GM12865 (cell line): ENCODE data around the gene HOXB6.

Experiments used
- DNase-seq: peaks from one replicate; pipeline ENCODE4 v3.0.0; 2010; ENCODE audit warnings: low read depth
- H3K4me3 ChIP-seq: 2 replicates; pipeline ENCODE4 v1.5.1; 2011; ENCODE audit warnings: mild to moderate bottlenecking, low read depth, low read length, control low read depth
- TF ChIP-seq, protein P1 (sequence below): IDR thresholded peaks from 2 replicates; pipeline ENCODE4 v1.5.1; 2011; ENCODE audit warnings: low read length, control low read depth, low read depth, inconsistent platforms; ENCODE audit not compliant: insufficient read depth; ENCODE audit errors: missing control alignments

Gene HOXB6

DNA sequence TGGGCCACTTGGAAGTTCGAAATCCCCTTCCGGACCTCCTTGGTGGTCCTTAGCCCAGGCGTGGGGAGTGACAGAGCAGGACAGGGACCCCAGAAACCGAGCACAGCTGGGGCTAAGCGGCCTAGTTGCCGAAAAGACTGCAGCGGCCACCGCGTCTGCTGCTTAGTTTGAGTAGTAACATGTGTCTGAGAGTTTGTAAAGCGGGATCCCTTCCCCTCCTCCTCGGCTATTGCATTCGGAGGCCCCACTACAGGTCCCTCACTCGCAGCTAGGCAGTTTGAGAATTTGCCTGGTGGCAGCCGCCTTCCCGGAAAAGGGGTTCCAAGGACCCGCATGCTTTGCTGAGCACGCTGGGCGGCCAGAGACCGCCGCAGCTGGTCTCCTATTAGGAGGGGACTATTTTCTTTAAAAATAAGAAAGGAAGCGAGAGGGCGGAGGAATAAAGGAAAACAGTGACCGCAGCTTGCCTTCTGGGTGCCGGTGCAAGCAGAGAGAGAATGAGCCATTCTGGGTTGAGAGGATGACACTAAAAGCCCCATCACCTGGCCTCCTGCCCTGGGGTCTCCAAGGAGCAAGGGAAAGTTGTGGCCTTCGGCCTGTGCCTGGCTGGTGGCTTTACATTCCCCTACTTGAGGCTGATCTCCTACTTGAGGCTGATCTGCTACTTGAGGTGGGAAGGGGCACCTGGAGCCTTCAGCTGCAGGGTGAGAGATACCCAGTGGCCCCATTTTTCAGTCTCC lies 10.1 kb downstream of the HOXB6 start:
- no peak for DNase-seq
- TF ChIP-seq, protein P1, sequence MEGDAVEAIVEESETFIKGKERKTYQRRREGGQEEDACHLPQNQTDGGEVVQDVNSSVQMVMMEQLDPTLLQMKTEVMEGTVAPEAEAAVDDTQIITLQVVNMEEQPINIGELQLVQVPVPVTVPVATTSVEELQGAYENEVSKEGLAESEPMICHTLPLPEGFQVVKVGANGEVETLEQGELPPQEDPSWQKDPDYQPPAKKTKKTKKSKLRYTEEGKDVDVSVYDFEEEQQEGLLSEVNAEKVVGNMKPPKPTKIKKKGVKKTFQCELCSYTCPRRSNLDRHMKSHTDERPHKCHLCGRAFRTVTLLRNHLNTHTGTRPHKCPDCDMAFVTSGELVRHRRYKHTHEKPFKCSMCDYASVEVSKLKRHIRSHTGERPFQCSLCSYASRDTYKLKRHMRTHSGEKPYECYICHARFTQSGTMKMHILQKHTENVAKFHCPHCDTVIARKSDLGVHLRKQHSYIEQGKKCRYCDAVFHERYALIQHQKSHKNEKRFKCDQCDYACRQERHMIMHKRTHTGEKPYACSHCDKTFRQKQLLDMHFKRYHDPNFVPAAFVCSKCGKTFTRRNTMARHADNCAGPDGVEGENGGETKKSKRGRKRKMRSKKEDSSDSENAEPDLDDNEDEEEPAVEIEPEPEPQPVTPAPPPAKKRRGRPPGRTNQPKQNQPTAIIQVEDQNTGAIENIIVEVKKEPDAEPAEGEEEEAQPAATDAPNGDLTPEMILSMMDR: no peak
- H3K4me3 ChIP-seq: no peak overlapping the region

DNA sequence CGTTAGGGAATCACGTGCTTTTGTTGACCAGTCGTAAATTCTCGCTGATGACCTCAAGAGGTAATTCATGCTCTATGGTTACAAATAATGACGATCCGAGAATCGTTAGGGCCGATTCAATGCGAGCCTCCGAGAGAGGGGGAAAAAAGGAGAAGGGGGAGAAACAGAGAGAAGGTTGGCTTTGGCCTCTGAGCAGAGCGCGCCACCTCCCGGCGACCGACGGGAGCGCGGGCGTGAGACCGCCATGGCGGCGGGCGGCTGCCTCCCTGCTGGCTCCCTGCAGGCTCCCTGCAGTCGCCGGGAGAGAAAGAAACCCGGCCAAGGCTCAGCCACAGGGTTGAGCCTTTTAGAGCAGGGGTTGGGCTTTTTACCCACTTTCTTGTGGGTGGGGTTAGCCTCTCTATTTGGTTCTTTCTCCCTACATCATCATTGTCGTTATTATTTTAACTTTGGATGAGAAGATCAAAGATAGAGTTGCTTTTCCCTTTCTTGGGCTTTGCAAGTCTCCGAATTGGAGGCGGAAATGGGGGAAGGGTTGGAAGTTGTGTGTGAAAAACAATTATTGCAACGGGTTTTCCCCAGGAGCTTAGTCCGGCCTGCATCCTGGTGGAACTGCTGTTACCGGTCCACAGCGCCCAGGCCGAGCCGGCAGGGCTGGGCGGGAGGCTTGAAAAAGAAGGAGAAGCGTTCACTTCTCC lies 10.8 kb downstream of the HOXB6 start:
- TF ChIP-seq, protein P1: peak; percentile 96
- DNase-seq: peak; percentile 78
- peak overlapping the region; percentile 44 for H3K4me3 ChIP-seq

DNA sequence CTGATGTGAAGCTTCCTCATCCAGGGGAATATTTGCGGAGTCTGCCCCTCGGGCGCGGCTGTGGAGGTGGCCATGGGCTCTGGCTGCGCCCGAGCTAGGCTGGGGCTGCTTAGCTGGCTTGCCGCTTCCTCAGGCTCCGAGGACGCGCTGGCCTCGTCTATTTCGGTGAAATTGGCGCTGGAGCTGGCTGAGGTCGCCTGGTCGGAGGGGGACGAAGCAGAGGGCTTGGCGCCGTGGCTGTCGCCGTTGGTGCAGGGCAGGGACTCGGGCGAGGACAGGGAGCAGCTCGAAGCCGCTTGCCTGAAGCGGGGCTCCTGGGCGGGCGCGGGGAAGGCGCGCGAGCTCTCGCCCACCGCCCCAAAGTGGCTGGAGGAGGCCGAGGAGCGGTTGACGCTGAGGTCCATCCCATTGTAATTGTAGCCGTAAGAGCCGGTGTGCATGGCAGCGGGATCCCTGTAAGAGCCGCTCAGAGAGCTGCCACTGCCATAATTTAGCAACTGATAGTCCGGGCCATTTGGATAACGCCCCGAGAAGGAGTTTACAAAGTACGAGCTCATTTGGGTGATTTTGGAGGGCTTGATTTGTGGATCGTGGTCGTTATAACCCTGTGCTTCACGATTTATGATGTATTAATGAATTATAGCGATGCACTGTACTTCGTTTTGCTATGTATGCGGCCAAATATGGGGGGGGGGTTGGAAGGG lies 11.5 kb downstream of the HOXB6 start, which contains the start of gene HOXB5:
Gene HOXB5 (minus strand): TSS at position 654 of the 704 bp plus-strand sequence. CDS start 97 bp downstream, at position 557.
- TF ChIP-seq, protein P1: no peak
- DNase-seq: no peak
- peak within 1 kb of the TSS; percentile 44 for H3K4me3 ChIP-seq

DNA sequence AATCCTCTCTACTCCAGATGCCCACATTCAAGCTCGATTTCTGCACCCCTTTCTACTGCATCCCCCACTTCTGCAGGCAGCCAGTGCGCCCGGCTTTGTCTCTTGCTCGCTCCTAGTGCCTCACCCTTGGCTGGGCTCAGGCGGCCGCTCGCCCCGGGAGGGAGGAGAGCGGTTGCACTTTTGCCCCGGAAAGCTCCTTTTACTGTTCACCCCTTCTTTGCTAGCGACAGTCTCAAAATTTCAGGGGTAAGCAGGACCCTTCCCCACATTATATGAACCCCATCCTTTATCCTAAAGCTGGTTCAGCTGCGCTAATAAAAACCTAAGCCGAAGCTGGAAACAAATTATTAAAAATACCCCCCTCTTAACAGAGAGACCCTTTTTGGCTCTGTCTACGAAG lies 12.2 kb downstream of the HOXB6 start:
- H3K4me3 ChIP-seq: no peak overlapping the region; the same call in 1 of the 2 replicates
- no peak for DNase-seq
- TF ChIP-seq, protein P1: no peak

DNA sequence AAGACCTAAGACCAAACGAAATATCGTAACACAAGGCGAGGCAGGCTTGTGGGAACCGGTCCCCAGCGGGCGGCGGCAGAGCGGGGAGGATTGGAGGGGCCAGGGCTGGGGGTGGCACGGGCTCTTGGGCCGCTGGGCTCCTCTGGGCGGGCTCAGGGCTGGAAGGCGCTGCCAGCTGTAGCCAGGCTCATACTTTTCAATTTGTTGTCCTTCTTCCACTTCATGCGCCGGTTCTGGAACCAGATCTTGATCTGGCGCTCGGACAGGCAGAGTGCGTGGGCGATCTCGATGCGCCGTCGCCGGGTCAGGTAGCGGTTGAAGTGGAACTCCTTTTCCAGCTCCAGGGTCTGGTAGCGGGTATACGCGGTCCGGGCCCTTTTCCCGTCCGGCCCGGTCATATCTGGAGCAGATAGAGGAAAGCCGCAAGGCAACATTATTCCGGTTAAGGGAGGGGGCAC lies 12.7 kb downstream of the HOXB6 start:
- no peak overlapping the region for H3K4me3 ChIP-seq
- no peak for DNase-seq
- TF ChIP-seq, protein P1: no peak

DNA sequence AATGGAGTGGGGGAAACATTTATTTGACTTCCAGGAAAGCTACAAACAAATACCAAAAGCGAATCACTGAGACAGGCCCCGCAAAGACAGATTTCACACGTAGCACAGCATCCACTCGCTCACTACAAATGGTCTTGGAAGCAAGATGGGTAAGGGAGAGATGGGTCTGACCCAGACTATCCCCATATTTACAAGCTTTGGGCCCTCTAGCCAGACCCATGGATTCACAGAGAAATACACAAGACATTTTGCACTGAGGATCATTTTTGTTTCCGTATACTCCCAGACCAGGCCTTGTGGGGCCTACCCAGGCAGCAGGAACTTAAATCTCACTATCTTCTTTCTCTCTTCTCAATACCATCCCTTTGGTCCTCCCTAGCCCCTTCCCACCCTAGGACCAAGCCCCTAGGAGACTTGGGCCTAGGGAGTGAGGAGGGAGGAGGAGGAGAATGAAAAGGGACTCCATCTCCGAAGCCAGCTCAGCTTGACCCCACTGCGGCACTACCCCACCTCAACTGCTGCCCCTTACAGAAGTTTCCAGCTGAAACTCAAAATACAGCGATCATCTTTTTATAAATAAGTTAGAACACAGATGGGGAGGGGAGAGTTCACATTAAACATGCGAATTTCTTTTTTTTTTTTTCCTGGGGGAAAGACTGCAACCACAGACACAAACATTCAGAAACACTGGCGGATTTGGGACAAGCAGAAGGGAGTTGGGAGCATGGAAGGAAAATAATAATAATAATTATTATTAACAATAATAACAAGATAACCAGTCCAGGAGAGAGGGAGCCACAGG lies 13.3 kb downstream of the HOXB6 start:
- TF ChIP-seq, protein P1: no peak
- H3K4me3 ChIP-seq: no peak overlapping the region
- DNase-seq: no peak
